Keratinocyte (primary cell): ENCODE results near the gene MAP2K5. TPM values are rescaled to one million over a fixed set of nuclear protein-coding genes. Genes with fewer than 3 reads are reported as not detected.

Source experiments
- DNase-seq: peaks from one replicate; pipeline ENCODE4 v3.0.0-alpha.2; 2011; ENCODE audit warnings: low read depth, missing footprints, low spot score
- FAIRE-seq: peaks from 2 replicates; lab custom pipeline; 2011; peaks lifted over from hg19 to GRCh38; lab: Jason Lieb, UNC
- H2AFZ ChIP-seq: 2 replicates; pipeline ENCODE4 v1.6.0; 2012; ENCODE audit warnings: low read length, control low read depth, inconsistent platforms; ENCODE audit not compliant: control insufficient read depth
- H3K27ac ChIP-seq: 2 replicates; pipeline ENCODE4 v1.5.1; 2011; ENCODE audit warnings: low read length; ENCODE audit not compliant: control insufficient read depth, insufficient read depth
- H3K27me3 ChIP-seq: 3 replicates; pipeline ENCODE4 v1.6.0; 2011; ENCODE audit warnings: low read length; ENCODE audit not compliant: control insufficient read depth, insufficient read depth; ENCODE audit errors: extremely low read depth
- H3K36me3 ChIP-seq, 2 experiments: 2 replicates in 1 of 2; 3 replicates in 1 of 2; pipeline ENCODE4 v1.5.1; 2011; ENCODE audit warnings: low read length in 2 of 2, mild to moderate bottlenecking in 1 of 2; ENCODE audit not compliant: control insufficient read depth in 2 of 2, insufficient read depth in 2 of 2; ENCODE audit errors: extremely low read depth in 1 of 2
- H3K4me1 ChIP-seq: 3 replicates; pipeline ENCODE4 v1.5.1; 2011; ENCODE audit warnings: low read length; ENCODE audit not compliant: control insufficient read depth, insufficient read depth; ENCODE audit errors: extremely low read depth
- H3K4me2 ChIP-seq: 3 replicates; pipeline ENCODE4 v1.6.0; 2011; ENCODE audit warnings: low read depth, low read length; ENCODE audit not compliant: control insufficient read depth, insufficient read depth; ENCODE audit errors: extremely low read depth
- H3K4me3 ChIP-seq, 3 experiments: fragments of 200-600 bp in 1 of 3; sonication (generic) in 1 of 3; 2 replicates in 2 of 3; 3 replicates in 1 of 3; pipeline ENCODE4 v1.5.1; 2011 to 2016; ENCODE audit warnings: low read length in 3 of 3, mild to moderate bottlenecking in 3 of 3, control low read depth in 2 of 3, inconsistent platforms in 1 of 3, low read depth in 1 of 3, mixed read lengths in 1 of 3, mixed run types in 1 of 3, moderate library complexity in 1 of 3; ENCODE audit not compliant: control insufficient read depth in 2 of 3, insufficient read depth in 2 of 3; ENCODE audit errors: extremely low read depth in 1 of 3
- H3K79me2 ChIP-seq: 2 replicates; pipeline ENCODE4 v1.6.0; 2012; ENCODE audit warnings: low read length; ENCODE audit not compliant: control insufficient read depth, insufficient read depth
- H3K9ac ChIP-seq: 3 replicates; pipeline ENCODE4 v1.6.0; 2011; ENCODE audit warnings: low read length; ENCODE audit not compliant: control insufficient read depth, insufficient read depth; ENCODE audit errors: extremely low read depth
- H3K9me1 ChIP-seq: 3 replicates; pipeline ENCODE4 v1.6.0; 2011; ENCODE audit warnings: low read length; ENCODE audit not compliant: control insufficient read depth, insufficient read depth; ENCODE audit errors: extremely low read depth
- H3K9me3 ChIP-seq: 2 replicates; pipeline ENCODE4 v1.5.1; 2012; ENCODE audit warnings: low read depth, low read length; ENCODE audit not compliant: control insufficient read depth
- H4K20me1 ChIP-seq: 3 replicates; pipeline ENCODE4 v1.6.0; 2011; ENCODE audit warnings: low read length; ENCODE audit not compliant: control insufficient read depth, insufficient read depth; ENCODE audit errors: extremely low read depth
- EZH2 ChIP-seq: IDR thresholded peaks from one replicate; pipeline ENCODE4 v1.6.1; 2012; ENCODE audit warnings: inconsistent platforms, mild to moderate bottlenecking, low read length, moderate library complexity
- dilution Hi-C: fragments of 300-500 bp; cut with MboI; formaldehyde crosslinking; loops from one replicate; pipeline ENCODE4 v1.7.0; 2020; ENCODE audit warnings: low sequenced_read_pairs; ENCODE audit not compliant: extremely low pct_ligation_motif_present
- polyA plus RNA-seq, 5 experiments: library from polyadenylated mRNA; depleted of rRNA in 3 of 5; stranded (reverse) in 3 of 5; stranded (forward) in 1 of 5; unstranded in 1 of 5; fragments of >200 nt; gene quantifications; 1 replicate in 1 of 5; 2 replicates in 3 of 5; 3 replicates in 1 of 5; pipeline versions ENCODE4 v1.2.1 to v1.2.3, GENCODE V29; 2011 to 2012; ENCODE audit warnings: missing spikeins in 2 of 5, low read depth in 1 of 5, low replicate concordance in 1 of 5
- TF ChIP-seq, protein P1 (sequence below), 3 experiments: IDR thresholded peaks in 1 of 3; conservative IDR thresholded peaks in 1 of 3; optimal IDR thresholded peaks in 1 of 3; 2 replicates in 2 of 3; 3 replicates in 1 of 3; pipeline versions ENCODE3 to v1.5.1; 2011; ENCODE audit warnings: low read length in 3 of 3, mild to moderate bottlenecking in 3 of 3, moderate library complexity in 2 of 3, control low read depth in 1 of 3, inconsistent platforms in 1 of 3; ENCODE audit not compliant: insufficient read depth in 2 of 3; ENCODE audit errors: extremely low read depth in 1 of 3

The MAP2K5 gene
- polyA plus RNA-seq, 1 donor (not counting 4 experiments of a cell fraction or from before 2014, with no cell fraction given), result 3.6 TPM

DNA sequence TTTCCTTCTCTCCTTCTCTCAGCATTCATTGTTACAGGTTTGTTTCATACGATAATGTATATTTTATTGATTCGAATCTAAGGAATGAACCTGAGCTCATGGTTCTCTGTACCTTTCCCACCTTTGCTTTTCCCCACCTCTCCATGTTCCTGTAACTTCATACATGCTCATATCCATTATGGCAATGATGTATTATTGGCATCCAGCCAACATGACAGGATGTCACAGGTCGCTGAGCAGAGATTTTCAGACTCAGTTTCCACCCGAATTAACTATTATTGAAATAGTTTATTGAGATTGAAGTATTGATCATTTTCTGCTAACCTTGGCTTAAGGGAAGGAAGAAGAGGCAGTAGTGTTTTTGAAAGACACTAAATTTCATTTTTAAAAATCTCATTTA is 64.8 kb downstream of the MAP2K5 start:
- Histone ChIP-seq H3K27ac (no peak overlapping the region), H3K9me3 (no peaks in the 10 kb centered on the region), H3K9ac (no peak overlapping the region), H3K9me1 (no peaks in the 10 kb centered on the region), H2AFZ (no peak overlapping the region), H3K4me2 (no peak overlapping the region), H3K27me3 (no peaks in the 10 kb centered on the region), H3K4me3 (no peak overlapping the region), H3K4me1 (no peaks in the 10 kb centered on the region), H4K20me1 (no peaks in the 10 kb centered on the region), H3K36me3 (no peaks in the 10 kb centered on the region), H3K79me2 (no peaks in the 10 kb centered on the region)
- no peak for FAIRE-seq
- no peak for TF ChIP-seq EZH2
- TF ChIP-seq, protein P1, sequence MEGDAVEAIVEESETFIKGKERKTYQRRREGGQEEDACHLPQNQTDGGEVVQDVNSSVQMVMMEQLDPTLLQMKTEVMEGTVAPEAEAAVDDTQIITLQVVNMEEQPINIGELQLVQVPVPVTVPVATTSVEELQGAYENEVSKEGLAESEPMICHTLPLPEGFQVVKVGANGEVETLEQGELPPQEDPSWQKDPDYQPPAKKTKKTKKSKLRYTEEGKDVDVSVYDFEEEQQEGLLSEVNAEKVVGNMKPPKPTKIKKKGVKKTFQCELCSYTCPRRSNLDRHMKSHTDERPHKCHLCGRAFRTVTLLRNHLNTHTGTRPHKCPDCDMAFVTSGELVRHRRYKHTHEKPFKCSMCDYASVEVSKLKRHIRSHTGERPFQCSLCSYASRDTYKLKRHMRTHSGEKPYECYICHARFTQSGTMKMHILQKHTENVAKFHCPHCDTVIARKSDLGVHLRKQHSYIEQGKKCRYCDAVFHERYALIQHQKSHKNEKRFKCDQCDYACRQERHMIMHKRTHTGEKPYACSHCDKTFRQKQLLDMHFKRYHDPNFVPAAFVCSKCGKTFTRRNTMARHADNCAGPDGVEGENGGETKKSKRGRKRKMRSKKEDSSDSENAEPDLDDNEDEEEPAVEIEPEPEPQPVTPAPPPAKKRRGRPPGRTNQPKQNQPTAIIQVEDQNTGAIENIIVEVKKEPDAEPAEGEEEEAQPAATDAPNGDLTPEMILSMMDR (optimal IDR thresholded peaks at IDR 0.05 in 1 of 3, IDR thresholded peaks at IDR 0.05 in 1 of 3, conservative IDR thresholded peaks at IDR 0.05 in 1 of 3; ENCODE audit: extremely low read depth in 1 of 3, insufficient read depth in 2 of 3, low read length in 3 of 3), result no peak
- DNase-seq, result no peak
- dilution Hi-C loops, result no loop called here

DNA sequence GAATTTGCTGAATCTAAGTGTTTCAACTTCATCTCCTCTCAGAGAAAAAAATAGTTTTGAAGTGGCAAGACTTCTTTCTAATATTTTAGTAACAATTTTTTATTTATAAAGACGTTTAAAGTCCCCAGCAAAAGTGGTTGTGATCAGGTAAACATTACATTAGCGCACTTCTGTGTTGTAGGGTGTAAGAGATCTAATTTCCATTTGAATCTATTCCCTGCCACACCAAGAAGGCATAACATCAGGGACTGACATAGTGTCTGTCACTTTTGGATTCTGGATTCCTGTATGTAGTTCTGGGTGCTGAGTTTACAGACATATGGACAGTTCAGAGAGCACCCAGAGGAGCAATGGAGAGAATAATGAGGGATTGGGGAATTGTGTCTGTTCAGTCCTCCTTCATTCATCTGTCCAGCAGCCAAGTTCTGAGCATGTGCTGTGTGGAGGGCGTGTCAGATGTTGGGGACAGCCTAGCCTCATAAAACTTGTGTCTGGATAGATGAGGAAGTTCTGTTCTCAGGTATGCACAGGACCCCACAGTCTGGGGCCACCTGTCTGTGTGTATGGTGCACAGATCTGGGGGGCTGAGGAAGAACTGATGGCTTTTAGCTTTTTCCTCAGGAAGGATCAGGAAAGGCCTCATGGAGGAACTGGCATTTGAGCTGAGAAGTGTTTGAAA is 65.6 kb downstream of the MAP2K5 start:
- no peaks in the 10 kb centered on the region for H4K20me1 ChIP-seq
- no peaks in the 10 kb centered on the region for H3K4me1 ChIP-seq
- no peaks in the 10 kb centered on the region for H3K79me2 ChIP-seq
- H3K36me3 ChIP-seq, result no peaks in the 10 kb centered on the region
- TF ChIP-seq, protein P1 (optimal IDR thresholded peaks at IDR 0.05 in 1 of 3, IDR thresholded peaks at IDR 0.05 in 1 of 3, conservative IDR thresholded peaks at IDR 0.05 in 1 of 3; ENCODE audit: extremely low read depth in 1 of 3, insufficient read depth in 2 of 3, low read length in 3 of 3), result no peak
- TF ChIP-seq EZH2, result no peak
- H3K9me3 ChIP-seq, result no peaks in the 10 kb centered on the region
- H3K9me1 ChIP-seq, result no peaks in the 10 kb centered on the region
- no peak overlapping the region for H3K4me3 ChIP-seq
- H2AFZ ChIP-seq, result no peak overlapping the region
- FAIRE-seq (no peak), DNase-seq (no peak)
- H3K27ac ChIP-seq, result no peak overlapping the region
- dilution Hi-C loops, result no loop called here
- no peaks in the 10 kb centered on the region for H3K27me3 ChIP-seq
- H3K4me2 ChIP-seq, result no peak overlapping the region
- no peak overlapping the region for H3K9ac ChIP-seq
